OCI-LY1 (cell line): ENCODE data around the gene COX6A2.

Experiments used
- CTCF ChIP-seq: fragments of 200-600 bp; sonication (generic), shearing (Covaris generic); IDR thresholded peaks from 2 replicates; pipeline ENCODE4 v1.5.1; 2017; ENCODE audit warnings: mild to moderate bottlenecking, antibody characterized with exemption, low read length, moderate library complexity, mixed read lengths
- EZH2 ChIP-seq: fragments of 200-600 bp; sonication (generic), shearing (Covaris generic); IDR thresholded peaks from 2 replicates; pipeline ENCODE4 v1.8.0; 2017; ENCODE audit warnings: borderline replicate concordance, mixed run types, mild to moderate bottlenecking, antibody characterized with exemption, low read length, moderate library complexity, mixed read lengths

GRCh38 chr16:31466381-31466841, 38.3 kb upstream of the COX6A2 start:
- TF ChIP-seq CTCF (no peak), EZH2 (no peak)
